H9 (cell line): ENCODE data around the gene MYO18B. TPM values are rescaled to one million over a fixed set of nuclear protein-coding genes. Genes with fewer than 3 reads are reported as not detected.

ENCODE experiments used
- DNase-seq: peaks from one replicate; pipeline ENCODE4 v3.0.0-alpha.2; 2017
- H2AFZ ChIP-seq: one replicate; pipeline ENCODE4 v1.6.1; 2013; ENCODE audit warnings: mild to moderate bottlenecking, low read length, control low read depth, moderate library complexity
- H2AK5ac ChIP-seq: 2 replicates; pipeline ENCODE4 v1.6.1; 2013; ENCODE audit warnings: low read length, control low read depth, mixed read lengths; ENCODE audit not compliant: insufficient read length
- H2BK120ac ChIP-seq: one replicate; pipeline ENCODE4 v1.6.1; 2013; ENCODE audit warnings: low read depth, mild to moderate bottlenecking, low read length, control low read depth, inconsistent platforms; ENCODE audit not compliant: poor library complexity, severe bottlenecking
- H2BK12ac ChIP-seq: 2 replicates; pipeline ENCODE4 v1.6.1; 2013; ENCODE audit warnings: low read length, control low read depth, mixed read lengths, low read depth; ENCODE audit not compliant: insufficient read length
- H2BK15ac ChIP-seq: 2 replicates; pipeline ENCODE4 v1.6.1; 2013; ENCODE audit warnings: low read depth, low read length, control low read depth
- H2BK20ac ChIP-seq: one replicate; pipeline ENCODE4 v1.6.1; 2013; ENCODE audit warnings: low read depth, mild to moderate bottlenecking, low read length, control low read depth, inconsistent platforms; ENCODE audit not compliant: poor library complexity, severe bottlenecking
- H2BK5ac ChIP-seq: 2 replicates; pipeline ENCODE4 v1.6.1; 2013; ENCODE audit warnings: low read length, control low read depth, mixed read lengths; ENCODE audit not compliant: insufficient read length
- H3K14ac ChIP-seq: 2 replicates; pipeline ENCODE4 v1.6.1; 2013; ENCODE audit warnings: low read length, control low read depth; ENCODE audit not compliant: insufficient read depth
- H3K18ac ChIP-seq: 2 replicates; pipeline ENCODE4 v1.6.1; 2013; ENCODE audit warnings: low read depth, mild to moderate bottlenecking, mixed read lengths, low read length, control low read depth; ENCODE audit not compliant: insufficient read length
- H3K23ac ChIP-seq: 2 replicates; pipeline ENCODE4 v1.6.1; 2013; ENCODE audit warnings: low read length, control low read depth, mixed read lengths, low read depth; ENCODE audit not compliant: insufficient read length
- H3K23me2 ChIP-seq: 2 replicates; pipeline ENCODE4 v1.6.1; 2013; ENCODE audit warnings: low read depth, mild to moderate bottlenecking, mixed read lengths, low read length, control low read depth; ENCODE audit not compliant: insufficient read length, poor library complexity, severe bottlenecking
- H3K27ac ChIP-seq: 2 replicates; pipeline ENCODE4 v1.5.1; 2013; ENCODE audit warnings: low read length, control low read depth, mixed read lengths, low read depth; ENCODE audit not compliant: insufficient read length
- H3K27me3 ChIP-seq: 2 replicates; pipeline ENCODE4 v1.6.1; 2013; ENCODE audit warnings: low read length, control low read depth, inconsistent platforms; ENCODE audit not compliant: insufficient read depth
- H3K4ac ChIP-seq: 2 replicates; pipeline ENCODE4 v1.6.1; 2013; ENCODE audit warnings: low read depth, mild to moderate bottlenecking, control low read depth, inconsistent platforms, low read length, moderate library complexity
- H3K4me1 ChIP-seq: 2 replicates; pipeline ENCODE4 v1.6.1; 2013; ENCODE audit warnings: low read length, control low read depth, inconsistent platforms; ENCODE audit not compliant: insufficient read depth
- H3K4me2 ChIP-seq: 2 replicates; pipeline ENCODE4 v1.6.1; 2013; ENCODE audit warnings: low read length, control low read depth, mixed read lengths; ENCODE audit not compliant: insufficient read length, insufficient read depth
- H3K56ac ChIP-seq: 2 replicates; pipeline ENCODE4 v1.6.1; 2013; ENCODE audit warnings: low read depth, mild to moderate bottlenecking, mixed read lengths, low read length, control low read depth; ENCODE audit not compliant: insufficient read length
- H3K79me1 ChIP-seq: 2 replicates; pipeline ENCODE4 v1.6.1; 2013; ENCODE audit warnings: low read depth, mild to moderate bottlenecking, moderate library complexity, low read length, control low read depth, inconsistent platforms; ENCODE audit not compliant: insufficient read depth, poor library complexity, severe bottlenecking
- H3K79me2 ChIP-seq: 2 replicates; pipeline ENCODE4 v1.6.1; 2013; ENCODE audit warnings: low read length, control low read depth, inconsistent platforms; ENCODE audit not compliant: insufficient read depth
- H3K9ac ChIP-seq: 2 replicates; pipeline ENCODE4 v1.6.1; 2013; ENCODE audit warnings: low read length, control low read depth, mixed read lengths; ENCODE audit not compliant: insufficient read length; ENCODE audit errors: extremely low read depth
- H3K9me3 ChIP-seq: one replicate; pipeline ENCODE4 v1.6.1; 2013; ENCODE audit warnings: low read depth, low read length, inconsistent platforms; ENCODE audit not compliant: control insufficient read depth
- H3T11ph ChIP-seq: one replicate; pipeline ENCODE4 v1.6.1; 2013; ENCODE audit warnings: mild to moderate bottlenecking, low read length, control low read depth, inconsistent platforms
- H4K20me1 ChIP-seq: one replicate; pipeline ENCODE4 v1.6.1; 2013; ENCODE audit not compliant: control insufficient read depth, insufficient read length, insufficient read depth
- H4K5ac ChIP-seq: 2 replicates; pipeline ENCODE4 v1.6.1; 2013; ENCODE audit warnings: low read depth, mild to moderate bottlenecking, mixed read lengths, low read length, control low read depth; ENCODE audit not compliant: insufficient read length
- H4K8ac ChIP-seq: replicated peaks from 2 replicates; pipeline ENCODE4 v1.6.1; 2013; ENCODE audit warnings: low read length, control low read depth, mixed read lengths, low read depth; ENCODE audit not compliant: insufficient read length
- H4K91ac ChIP-seq: 2 replicates; pipeline ENCODE4 v1.6.1; 2013; ENCODE audit warnings: low read depth, mild to moderate bottlenecking, moderate library complexity, mixed read lengths, low read length, control low read depth; ENCODE audit not compliant: insufficient read length
- H3K27ac Mint-ChIP-seq, 3 experiments: 2 replicates in 2 of 3; 3 replicates in 1 of 3; pipeline ENCODE4 v1.8.0; 2020 to 2021; ENCODE audit warnings: mixed read lengths in 3 of 3, mild to moderate bottlenecking in 1 of 3, moderate library complexity in 1 of 3
- H3K27me3 Mint-ChIP-seq: 2 replicates; pipeline ENCODE4 v1.8.0; 2021; ENCODE audit warnings: low read depth, mild to moderate bottlenecking, moderate library complexity, mixed read lengths
- H3K36me3 Mint-ChIP-seq, 3 experiments: 2 replicates in 2 of 3; 3 replicates in 1 of 3; pipeline ENCODE4 v1.8.0; 2020 to 2021; ENCODE audit warnings: low read depth in 3 of 3, mixed read lengths in 3 of 3; ENCODE audit not compliant: insufficient read depth in 1 of 3
- H3K4me1 Mint-ChIP-seq, 2 experiments: 2 replicates each; pipeline ENCODE4 v1.8.0; 2020; ENCODE audit warnings: mixed read lengths in 2 of 2
- H3K4me3 Mint-ChIP-seq, 2 experiments: 2 replicates in 1 of 2; 3 replicates in 1 of 2; pipeline ENCODE4 v1.8.0; 2020 to 2021; ENCODE audit warnings: mild to moderate bottlenecking in 2 of 2, mixed read lengths in 2 of 2, moderate library complexity in 1 of 2
- H3K9me3 Mint-ChIP-seq, 2 experiments: 2 replicates in 1 of 2; 3 replicates in 1 of 2; pipeline ENCODE4 v1.8.0; 2020; ENCODE audit warnings: mild to moderate bottlenecking in 2 of 2, mixed read lengths in 2 of 2, moderate library complexity in 1 of 2
- CTCF ChIP-seq: fragments of 200-600 bp; sonication (generic); conservative IDR thresholded peaks from 3 replicates; pipeline ENCODE4 v1.8.0; 2021; ENCODE audit warnings: antibody characterized with exemption, mild to moderate bottlenecking
- WGBS: extraction: QIAGEN DNeasy Blood & Tissue Kit; methylation state at CpG from one replicate; pipeline ENCODE4 v1.1.7; 2013; ENCODE audit warnings: missing lambda C conversion rate, low lambda C conversion rate, mixed read lengths; ENCODE audit not compliant: insufficient read length; ENCODE audit errors: extremely low coverage; 5-methylcytosine and 5-hydroxymethylcytosine counted together
- total RNA-seq: library from RNA; stranded (reverse); gene quantifications from 2 replicates; pipeline ENCODE4 v1.2.1, GENCODE V29; 2021

The MYO18B gene
- total RNA-seq, 1 experiment from 2014 or later = 0.46 TPM

GRCh38 chr22:25747245-25747944 is 5.4 kb downstream of the MYO18B start:
- no peak for TF ChIP-seq CTCF
- H3K23me2 ChIP-seq = no peaks in the 10 kb centered on the region
- no peak overlapping the region for H2BK120ac ChIP-seq
- no peaks in the 10 kb centered on the region for H3K27me3 ChIP-seq
- no peak overlapping the region for H2BK20ac ChIP-seq
- H4K5ac ChIP-seq = no peak overlapping the region
- H4K91ac ChIP-seq = no peak overlapping the region
- no peak overlapping the region for H2BK12ac ChIP-seq
- no peak overlapping the region for H3K4me2 ChIP-seq
- WGBS = no CpG with 5 or more reads among the region's 8 CpGs
- H3K9me3 ChIP-seq = no peaks in the 10 kb centered on the region
- H3K23ac ChIP-seq = no peak overlapping the region
- peaks cover 25% of the 10 kb centered on the region for H3K27me3 Mint-ChIP-seq
- H2AK5ac ChIP-seq = no peak overlapping the region
- H3K4ac ChIP-seq = no peak overlapping the region
- no peak overlapping the region for H2BK5ac ChIP-seq
- H3K9me3 Mint-ChIP-seq = no peaks in the 10 kb centered on the region
- H2BK15ac ChIP-seq = no peak overlapping the region
- H3K79me2 ChIP-seq = no peaks in the 10 kb centered on the region
- no peak overlapping the region for H3K27ac Mint-ChIP-seq
- H3K14ac ChIP-seq = no peak overlapping the region; the same call in 1 of the 2 replicates
- no peak overlapping the region for H4K8ac ChIP-seq
- no peak overlapping the region for H3K56ac ChIP-seq
- H2AFZ ChIP-seq = no peak overlapping the region
- H3K9ac ChIP-seq = no peak overlapping the region
- no peaks in the 10 kb centered on the region for H4K20me1 ChIP-seq
- no peaks in the 10 kb centered on the region for H3K79me1 ChIP-seq
- peaks cover 0 to 3% of the 10 kb centered on the region in 2 experiments; a peak in 1 of 4 replicates for H3K4me1 Mint-ChIP-seq
- DNase-seq = no peak
- no peak overlapping the region for H3K4me3 Mint-ChIP-seq
- no peaks in the 10 kb centered on the region for H3K36me3 Mint-ChIP-seq
- H3K27ac ChIP-seq = no peak overlapping the region
- H3T11ph ChIP-seq = no peak overlapping the region
- H3K4me1 ChIP-seq = no peaks in the 10 kb centered on the region
- H3K18ac ChIP-seq = no peak overlapping the region
